Activated CD4-positive, alpha-beta T cell treated with anti-CD3 and anti-CD28 coated beads, Interleukin-2, amount 50 U/mL, for 16 hours (primary cell): ENCODE data around the gene DGCR8.

Experiments
- DNase-seq: peaks from one replicate; pipeline ENCODE4 v3.0.0-alpha.2; 2020

Gene DGCR8

GRCh38 chr22:20127318-20127868, 47.4 kb downstream of the DGCR8 start:
- DNase-seq, result no peak

GRCh38 chr22:20127869-20128618, 48.0 kb downstream of the DGCR8 start:
- no peak for DNase-seq

- DNase-seq, result no peak
Measured at GRCh38 chr22:20128619-20128901, 48.5 kb downstream of the DGCR8 start.

- DNase-seq, result no peak
Measured at GRCh38 chr22:20128902-20129746, 49.1 kb downstream of the DGCR8 start.

GRCh38 chr22:20129747-20130014, 49.6 kb downstream of the DGCR8 start:
- DNase-seq, result no peak

- no peak for DNase-seq
Measured at GRCh38 chr22:20130319-20130718, 50.3 kb downstream of the DGCR8 start.

- peak; percentile 72 for DNase-seq
Measured at GRCh38 chr22:20130731-20131596, 50.9 kb downstream of the DGCR8 start.

- DNase-seq, result no peak
Measured at GRCh38 chr22:20131597-20131858, 51.5 kb downstream of the DGCR8 start, which contains the start of gene ZDHHC8. ZDHHC8 (plus strand) TSS chr22:20131804; CDS start chr22:20131948, 144 bp downstream.

- DNase-seq, result no peak
Measured at GRCh38 chr22:20131859-20132685, 52.0 kb downstream of the DGCR8 start.

GRCh38 chr22:20132686-20133246, 52.7 kb downstream of the DGCR8 start:
- no peak for DNase-seq

- no peak for DNase-seq
Measured at GRCh38 chr22:20133930-20134549, 54.0 kb downstream of the DGCR8 start.

- no peak for DNase-seq
Measured at GRCh38 chr22:20135265-20135664, 55.2 kb downstream of the DGCR8 start.

GRCh38 chr22:20135806-20136602, 56.0 kb downstream of the DGCR8 start:
- no peak for DNase-seq

GRCh38 chr22:20136603-20136873, 56.5 kb downstream of the DGCR8 start:
- no peak for DNase-seq

GRCh38 chr22:20137113-20137512, 57.1 kb downstream of the DGCR8 start:
- DNase-seq, result no peak

GRCh38 chr22:20137671-20138416, 57.8 kb downstream of the DGCR8 start:
- DNase-seq, result no peak

- DNase-seq, result no peak
Measured at GRCh38 chr22:20138417-20138738, 58.3 kb downstream of the DGCR8 start.

- no peak for DNase-seq
Measured at GRCh38 chr22:20138868-20139267, 58.8 kb downstream of the DGCR8 start.

- DNase-seq, result no peak
Measured at GRCh38 chr22:20139391-20140106, 59.5 kb downstream of the DGCR8 start.

- no peak for DNase-seq
Measured at GRCh38 chr22:20140107-20140445, 60.0 kb downstream of the DGCR8 start.
